K562 (cell line): ENCODE data around the gene CAPZB. TPM values are rescaled to one million over a fixed set of nuclear protein-coding genes. Genes with fewer than 3 reads are reported as not detected.

ENCODE experiments used
- E2F4 ChIP-seq: sonication (generic); formaldehyde crosslinking; IDR thresholded peaks from 2 replicates; pipeline ENCODE4 v1.8.0; 2022; ENCODE audit warnings: mild to moderate bottlenecking, low read depth, missing genetic modification reagents
- E2F8 ChIP-seq: fragments of 450-650 bp; IDR thresholded peaks from 2 replicates; pipeline ENCODE4 v1.7.1; 2018; ENCODE audit warnings: mild to moderate bottlenecking, low read depth; ENCODE audit not compliant: partially characterized antibody
- ERF ChIP-seq: fragments of 450-650 bp; formaldehyde crosslinking; IDR thresholded peaks from 2 replicates; pipeline ENCODE4 v1.4.0; 2020; ENCODE audit warnings: mild to moderate bottlenecking, mixed read lengths
- FIP1L1 ChIP-seq: fragments of 200-400 bp; formaldehyde crosslinking; IDR thresholded peaks from 2 replicates; pipeline ENCODE4 v1.6.1; 2018; ENCODE audit warnings: mild to moderate bottlenecking, low read depth, low read length; ENCODE audit not compliant: poor library complexity, severe bottlenecking
- GTF2E2 ChIP-seq: fragments of 200-800 bp; sonication (Bioruptor generic); IDR thresholded peaks from 2 replicates; pipeline ENCODE4 v1.6.1; 2016; ENCODE audit warnings: missing genetic modification characterization, missing compliant biosample characterization
- HDAC8 ChIP-seq: fragments of 450-650 bp; IDR thresholded peaks from 2 replicates; pipeline ENCODE4 v1.6.1; 2016; ENCODE audit warnings: mild to moderate bottlenecking, missing genetic modification characterization, moderate library complexity, missing compliant biosample characterization
- MAFF ChIP-seq: IDR thresholded peaks from 2 replicates; pipeline ENCODE4 v1.6.1; 2012; ENCODE audit warnings: low read length, improper control_type of control experiment
- NFYB ChIP-seq: IDR thresholded peaks from 2 replicates; pipeline ENCODE4 v1.6.1; 2011; ENCODE audit warnings: mild to moderate bottlenecking, moderate library complexity; ENCODE audit not compliant: insufficient read length; ENCODE audit errors: extremely low read depth
- NUFIP1 ChIP-seq: fragments of 450-650 bp; IDR thresholded peaks from 2 replicates; pipeline ENCODE4 v1.6.1; 2018; ENCODE audit not compliant: partially characterized antibody
- RBFOX2 ChIP-seq: fragments of 200-400 bp; formaldehyde crosslinking; IDR thresholded peaks from 2 replicates; pipeline ENCODE4 v1.6.1; 2017; ENCODE audit warnings: low read depth, mild to moderate bottlenecking, low read length, moderate library complexity
- SIN3A ChIP-seq, 2 experiments: fragments of 150-350 bp in 1 of 2; IDR thresholded peaks; 2 replicates each; pipeline ENCODE4 v1.6.1; 2011 to 2016; ENCODE audit warnings: borderline replicate concordance in 2 of 2, low read depth in 2 of 2, low read length in 2 of 2, mild to moderate bottlenecking in 2 of 2, moderate library complexity in 2 of 2; ENCODE audit not compliant: control insufficient read depth in 1 of 2
- SIN3B ChIP-seq: fragments of 450-650 bp; IDR thresholded peaks from 2 replicates; pipeline ENCODE4 v1.6.1; 2017; ENCODE audit warnings: low read depth, mild to moderate bottlenecking, moderate library complexity
- SPI1 ChIP-seq: IDR thresholded peaks from 2 replicates; pipeline ENCODE4 v1.6.1; 2011; ENCODE audit warnings: low read depth, low read length, control low read depth, borderline replicate concordance
- TOE1 ChIP-seq, 2 experiments: fragments of 450-650 bp in 1 of 2; sonication (generic) in 1 of 2; formaldehyde crosslinking in 1 of 2; IDR thresholded peaks; 2 replicates each; pipeline versions ENCODE4 v1.7.1 to v1.8.0; 2016 to 2022; ENCODE audit warnings: borderline replicate concordance in 2 of 2, mild to moderate bottlenecking in 2 of 2, antibody characterized with exemption in 1 of 2, inconsistent platforms in 1 of 2, low read depth in 1 of 2, missing genetic modification reagents in 1 of 2, moderate library complexity in 1 of 2
- U2AF1 ChIP-seq: fragments of 200-400 bp; formaldehyde crosslinking; optimal IDR thresholded peaks from 2 replicates; pipeline ENCODE3; 2017; ENCODE audit warnings: mild to moderate bottlenecking, low read depth, low read length, moderate library complexity
- ZFP1 ChIP-seq: fragments of 450-650 bp; formaldehyde crosslinking; IDR thresholded peaks from 2 replicates; pipeline ENCODE4 v1.4.0; 2020; ENCODE audit warnings: mild to moderate bottlenecking, mixed read lengths
- ZNF140 ChIP-seq: fragments of 250-450 bp; sonication (Bioruptor Pico); IDR thresholded peaks from 2 replicates; pipeline ENCODE4 v1.8.0; 2021; ENCODE audit warnings: moderate library complexity, mild to moderate bottlenecking, inconsistent platforms
- ZNF239 ChIP-seq: fragments of 250-450 bp; sonication (Bioruptor Pico); IDR thresholded peaks from 2 replicates; pipeline ENCODE4 v1.4.0; 2020; ENCODE audit warnings: mild to moderate bottlenecking
- ZNF324 ChIP-seq: fragments of 250-450 bp; sonication (Bioruptor Pico); IDR thresholded peaks from 2 replicates; pipeline ENCODE4 v1.4.0; 2020; ENCODE audit warnings: mild to moderate bottlenecking
- ZNF384 ChIP-seq: IDR thresholded peaks from 2 replicates; pipeline ENCODE4 v1.6.1; 2012; ENCODE audit warnings: low read depth, low read length, improper control_type of control experiment
- ZNF398 ChIP-seq: fragments of 250-450 bp; sonication (Bioruptor Pico); IDR thresholded peaks from 2 replicates; pipeline ENCODE4 v1.8.0; 2021; ENCODE audit warnings: moderate library complexity, mild to moderate bottlenecking, inconsistent platforms
- ZSCAN29 ChIP-seq: fragments of 450-650 bp; IDR thresholded peaks from 2 replicates; pipeline ENCODE4 v1.6.1; 2017
- polyA plus RNA-seq, 8 experiments: library from polyadenylated mRNA; depleted of rRNA in 4 of 8; stranded (reverse) in 5 of 8; unstranded in 3 of 8; fragments of >200 nt; fragmentation: Nextera tagmentation in 2 of 8; fragmentation: Illumina TruSeq in 1 of 8; extraction: Ambion mirVana in 2 of 8; extraction: Trizol in 1 of 8; gene quantifications; 2 replicates each; pipeline versions ENCODE4 v1.2.1 to v1.2.3, GENCODE V29; 2011 to 2014; ENCODE audit warnings: inconsistent platforms in 1 of 8, missing spikeins in 1 of 8
- total RNA-seq, 7 experiments: library from RNA; depleted of rRNA in 6 of 7; stranded (reverse); fragments of >200 nt in 6 of 7; fragmentation: Illumina TruSeq in 2 of 7; extraction: Trizol in 2 of 7; gene quantifications; 2 replicates each; pipeline versions ENCODE4 v1.2.1 to v1.2.3, GENCODE V29; 2011 to 2021; ENCODE audit warnings: low replicate concordance in 1 of 7

The CAPZB gene
- total and polyA plus RNA-seq, 9 of the 15 experiments (the other 6 are each of a cell fraction or from before 2014, with no cell fraction given): 57.6 to 297 (median 125) TPM

DNA sequence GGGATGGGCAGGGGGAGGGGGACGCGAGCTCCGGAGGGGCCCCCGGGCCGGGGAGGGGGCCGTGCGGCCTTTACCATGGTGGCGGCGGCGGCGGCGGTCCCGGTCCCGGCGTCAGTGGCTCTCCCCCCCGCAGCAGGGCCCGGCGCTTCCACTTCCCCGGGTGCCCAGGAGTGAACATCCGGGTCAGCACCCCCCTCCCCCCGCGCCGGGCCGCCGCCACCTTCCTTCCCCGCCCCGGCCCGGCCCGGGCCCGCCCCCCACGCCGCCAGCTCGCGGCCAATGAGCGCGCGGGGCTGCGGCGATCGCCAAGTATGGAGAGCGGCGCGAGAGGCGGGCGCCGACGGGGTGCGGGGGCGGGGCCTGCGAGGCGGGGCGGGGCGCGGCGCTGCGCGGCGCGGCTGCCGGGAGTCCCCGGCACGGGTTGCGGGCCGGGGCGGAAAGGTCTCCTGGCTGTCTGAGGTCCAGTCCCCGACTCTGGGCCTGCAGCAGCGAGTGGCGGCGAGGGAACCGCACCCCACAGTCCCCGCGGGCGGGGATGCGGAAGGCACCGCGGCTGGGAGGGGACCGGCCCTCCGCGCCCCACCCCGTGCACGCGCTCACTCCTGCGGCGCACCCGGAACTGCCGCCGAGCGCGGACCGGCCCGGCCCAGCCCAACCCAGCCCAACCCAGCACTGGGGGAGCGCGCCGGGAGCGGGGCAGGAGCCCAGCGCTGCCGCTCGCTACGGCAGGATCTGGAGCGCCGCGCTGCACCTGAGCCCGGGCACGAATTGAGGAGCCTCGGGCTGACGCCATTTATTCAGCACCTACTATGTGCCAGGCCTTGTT lies at the start of gene CAPZB (continued):
- TF ChIP-seq ZNF239 (CRISPR knock-in tag) (no peak), TOE1 (IDR thresholded peaks at IDR 0.05; ENCODE audit: borderline replicate concordance) (no peak), TOE1 (CRISPR knock-in tag; IDR thresholded peaks at IDR 0.05; ENCODE audit: borderline replicate concordance, low read depth) (peak; percentile 84; the same call in 1 of the 2 replicates), U2AF1 (peak; percentile 69), ZFP1 (no peak), SPI1 (no peak), NUFIP1 (no peak), SIN3B (peak; percentile 68), NFYB (peak; percentile 20), RBFOX2 (peak; percentile 85), SIN3A (IDR thresholded peaks at IDR 0.05; ENCODE audit: borderline replicate concordance in 2 of 2, control insufficient read depth in 1 of 2, low read depth in 2 of 2, low read length in 2 of 2) (peak in 1 of 2 experiments; percentile 72; a peak in 1 of 4 replicates), ERF (CRISPR knock-in tag) (peak; percentile 86), ZNF384 (no peak), ZSCAN29 (no peak), E2F8 (no peak), ZNF398 (CRISPR knock-in tag) (no peak), E2F4 (no peak; the same call in 1 of the 2 replicates), ZNF324 (CRISPR knock-in tag) (no peak), ZNF140 (CRISPR knock-in tag) (no peak), MAFF (no peak), FIP1L1 (no peak), GTF2E2 (tag) (peak; percentile 86), HDAC8 (tag) (peak; percentile 71; the same call in 1 of the 2 replicates)
